ENCODE data around the gene IL4I1. TPM values are rescaled to one million over a fixed set of nuclear protein-coding genes. Genes with fewer than 3 reads are reported as not detected.

The IL4I1 gene
- total and polyA plus RNA-seq, 2 of the 8 experiments (the other 6 are each of a cell fraction or from before 2014, with no cell fraction given) = 0.41 to 0.76 TPM

DNA sequence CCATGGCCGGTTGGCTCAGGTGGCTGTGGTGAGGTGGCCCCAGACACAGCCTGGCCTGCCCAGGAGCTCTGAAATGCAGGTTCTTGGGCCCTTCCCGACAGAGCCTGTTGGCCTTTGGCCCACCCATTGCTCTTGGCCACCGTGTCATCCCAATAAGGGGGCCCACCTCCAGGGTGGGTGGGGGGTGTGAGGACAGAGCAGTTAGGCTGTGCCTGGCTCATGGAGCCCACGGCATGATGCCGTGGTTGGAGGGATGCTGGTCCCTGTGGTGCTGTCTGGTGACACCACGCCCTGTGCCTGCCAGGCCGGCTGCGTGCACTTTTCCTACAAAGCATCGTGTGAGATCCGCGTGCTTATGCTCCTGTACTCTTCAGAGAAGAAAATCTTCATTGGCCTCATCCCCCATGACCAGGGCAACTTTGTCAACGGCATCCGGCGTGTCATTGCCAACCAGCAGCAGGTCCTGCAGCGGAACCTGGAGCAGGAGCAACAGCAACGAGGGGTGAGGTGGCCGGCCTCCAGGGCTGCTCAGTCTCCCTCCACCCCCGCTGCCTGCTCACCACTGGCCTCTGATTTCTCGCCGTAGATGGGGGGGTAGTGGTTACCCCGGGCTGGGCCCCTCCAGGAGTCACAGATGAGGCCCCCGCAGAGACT is 36.9 kb downstream of the IL4I1 start (continued):
- TF ChIP-seq SUZ12 (IDR thresholded peaks at IDR 0.05; ENCODE audit: low read length) = no peak
- TF ChIP-seq BCL11A (IDR thresholded peaks at IDR 0.05; ENCODE audit: low read depth in 2 of 2, low read length in 2 of 2) = no peak
- TF ChIP-seq POLR2A (IDR thresholded peaks at IDR 0.05; ENCODE audit: control extremely low read depth in 1 of 2, low read depth in 2 of 2, low read length in 2 of 2) = peak in 1 of 2 experiments; percentile 19; a peak in 1 of 3 replicates
- TF ChIP-seq TBP (IDR thresholded peaks at IDR 0.05; ENCODE audit: low read depth, low read length) = no peak
- no peak for TF ChIP-seq EGR1 (IDR thresholded peaks at IDR 0.05; ENCODE audit: borderline replicate concordance, low read depth, low read length)
- TF ChIP-seq TCF12 (IDR thresholded peaks at IDR 0.05; ENCODE audit: low read depth, low read length) = no peak
- no peak for TF ChIP-seq YY1 (IDR thresholded peaks at IDR 0.05; ENCODE audit: low read depth, low read length)
- no peak for TF ChIP-seq CBX8 (IDR thresholded peaks at IDR 0.05; ENCODE audit: borderline replicate concordance, low read depth, low read length)
- peak; percentile 5 for TF ChIP-seq KDM4A (IDR thresholded peaks at IDR 0.05; ENCODE audit: low read depth, low read length, severe bottlenecking)
- TF ChIP-seq GTF2F1 (IDR thresholded peaks at IDR 0.05; ENCODE audit: borderline replicate concordance, low read depth, low read length) = no peak
- no peak for TF ChIP-seq SIX5 (IDR thresholded peaks at IDR 0.05; ENCODE audit: low read depth, low read length)
- no peak for TF ChIP-seq SIRT6 (IDR thresholded peaks at IDR 0.05; ENCODE audit: low read length)

Data from H1 (cell line).